ENCODE data around the gene UBAC1. TPM values are rescaled to one million over a fixed set of nuclear protein-coding genes. Genes with fewer than 3 reads are reported as not detected.

The UBAC1 gene
- total and polyA plus RNA-seq, 12 donors: 73.8 to 172 (median 85.5) TPM

GRCh38 chr9:135887021-135887507 is 74.1 kb downstream of the UBAC1 start:
- whole genome bisulfite sequencing, 2 donors: 27 to 42% methylated on average over 18 of the region's 18 CpGs
- intact Hi-C loops (cut with DNase I): no loop called here
- Histone ChIP-seq H3K9me3 (no peaks in the 10 kb centered on the region), H3K27me3 (no peaks in the 10 kb centered on the region), H3K27ac (peak overlapping the region in 8 of 10 donors; percentile 19 to 75 (median 30)), H3K4me1 (peaks cover 34 to 87% (median 65%) of the 10 kb centered on the region in 9 donors), H3K4me3 (peak overlapping the region in 4 of 10 donors; percentile 5 to 31 (median 14)), H3K36me3 (peaks cover 0 to 8% (median 0%) of the 10 kb centered on the region in 9 donors)
- ATAC-seq: peak; percentile 20 to 66 (median 55)
- no peak for TF ChIP-seq CTCF (IDR thresholded peaks at IDR 0.05)
- DNase-seq: peak; percentile 50 to 61

GRCh38 chr9:135886147-135886981 is 74.8 kb downstream of the UBAC1 start:
- DNase-seq (no peak), ATAC-seq (peak in 3 of 8 donors; percentile 4 to 10 (median 5))
- Histone ChIP-seq H3K9me3 (no peaks in the 10 kb centered on the region), H3K36me3 (peaks cover 0 to 15% (median 0%) of the 10 kb centered on the region in 9 donors), H3K27ac (peak overlapping the region in 2 of 10 donors; percentile 60 to 75), H3K4me3 (no peak overlapping the region), H3K4me1 (peaks cover 34 to 80% (median 61%) of the 10 kb centered on the region in 9 donors), H3K27me3 (no peaks in the 10 kb centered on the region)
- WGBS, 2 donors: 76 to 80% methylated on average over 21 of the region's 21 CpGs
- intact Hi-C loops (cut with DNase I): no loop called here
- TF ChIP-seq CTCF (IDR thresholded peaks at IDR 0.05): no peak

GRCh38 chr9:135885100-135885853 is 75.9 kb downstream of the UBAC1 start:
- WGBS, 2 donors: 64% methylated on average over 7 of the region's 7 CpGs
- no peak overlapping the region for H3K27ac ChIP-seq

More at GRCh38 chr9:135885100-135885853, 75.9 kb downstream of the UBAC1 start:
- peaks cover 0 to 24% (median 2%) of the 10 kb centered on the region in 9 donors for H3K36me3 ChIP-seq
- no peaks in the 10 kb centered on the region for H3K9me3 ChIP-seq
- ATAC-seq (no peak), DNase-seq (no peak)
- intact Hi-C loops (cut with DNase I): no loop called here
- no peak for TF ChIP-seq CTCF (IDR thresholded peaks at IDR 0.05)
- peaks cover 23 to 70% (median 50%) of the 10 kb centered on the region in 9 donors for H3K4me1 ChIP-seq
- no peak overlapping the region for H3K4me3 ChIP-seq
- no peaks in the 10 kb centered on the region for H3K27me3 ChIP-seq

Data from heart right ventricle (tissue), 16 donors.